Fibroblast of lung (primary cell): ENCODE measurements around the gene RTN1.

ENCODE experiments used
- EZH2 ChIP-seq: IDR thresholded peaks from 2 replicates; pipeline ENCODE4 v1.5.1; 2012; ENCODE audit warnings: low read length, control low read depth, mild to moderate bottlenecking; ENCODE audit errors: missing control alignments
- TF ChIP-seq, protein P1 (sequence below), 2 donors: IDR thresholded peaks in 1 of 2; conservative IDR thresholded peaks in 1 of 2; 1 replicate in 1 of 2; 2 replicates in 1 of 2; pipeline ENCODE4 v1.5.1; 2011 to 2012; ENCODE audit warnings: low read length in 2 of 2, control low read depth in 1 of 2, inconsistent platforms in 1 of 2, low read depth in 1 of 2, mild to moderate bottlenecking in 1 of 2

GRCh38 chr14:59868021-59868420 is 2.6 kb downstream of the RTN1 start:
- TF ChIP-seq, protein P1, sequence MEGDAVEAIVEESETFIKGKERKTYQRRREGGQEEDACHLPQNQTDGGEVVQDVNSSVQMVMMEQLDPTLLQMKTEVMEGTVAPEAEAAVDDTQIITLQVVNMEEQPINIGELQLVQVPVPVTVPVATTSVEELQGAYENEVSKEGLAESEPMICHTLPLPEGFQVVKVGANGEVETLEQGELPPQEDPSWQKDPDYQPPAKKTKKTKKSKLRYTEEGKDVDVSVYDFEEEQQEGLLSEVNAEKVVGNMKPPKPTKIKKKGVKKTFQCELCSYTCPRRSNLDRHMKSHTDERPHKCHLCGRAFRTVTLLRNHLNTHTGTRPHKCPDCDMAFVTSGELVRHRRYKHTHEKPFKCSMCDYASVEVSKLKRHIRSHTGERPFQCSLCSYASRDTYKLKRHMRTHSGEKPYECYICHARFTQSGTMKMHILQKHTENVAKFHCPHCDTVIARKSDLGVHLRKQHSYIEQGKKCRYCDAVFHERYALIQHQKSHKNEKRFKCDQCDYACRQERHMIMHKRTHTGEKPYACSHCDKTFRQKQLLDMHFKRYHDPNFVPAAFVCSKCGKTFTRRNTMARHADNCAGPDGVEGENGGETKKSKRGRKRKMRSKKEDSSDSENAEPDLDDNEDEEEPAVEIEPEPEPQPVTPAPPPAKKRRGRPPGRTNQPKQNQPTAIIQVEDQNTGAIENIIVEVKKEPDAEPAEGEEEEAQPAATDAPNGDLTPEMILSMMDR (conservative IDR thresholded peaks at IDR 0.05 in 1 of 2, IDR thresholded peaks at IDR 0.05 in 1 of 2; ENCODE audit: low read depth in 1 of 2, low read length in 2 of 2) = no peak
- no peak for TF ChIP-seq EZH2
